BJ (cell line): ENCODE measurements around the gene SGIP1. TPM values are rescaled to one million over a fixed set of nuclear protein-coding genes. Genes with fewer than 3 reads are reported as not detected.
A peak's percentile ranks its signal among the peaks of the same experiment; 100 is the strongest.

ENCODE experiments used
- CTCF ChIA-PET: fragments of 350-600 bp; formaldehyde crosslinking; extraction: SDS; loops from one replicate; lab custom pipeline; 2021; ENCODE audit warnings: antibody characterized with exemption, inconsistent platforms; lab: Yijun Ruan, JAX
- POLR2A ChIA-PET: fragments of 300-600 bp; sonication (Branson Sonifier 250); formaldehyde crosslinking; extraction: SDS; loops from one replicate; lab custom pipeline; 2021; ENCODE audit warnings: antibody characterized with exemption; lab: Charles Lee
- DNase-seq: peaks from one replicate; pipeline ENCODE4 v3.0.0-alpha.2; 2011; ENCODE audit warnings: low read depth
- H3K27me3 ChIP-seq: 2 replicates; pipeline ENCODE4 v1.6.0; 2011; ENCODE audit warnings: low read length; ENCODE audit not compliant: control insufficient read depth, insufficient read depth
- H3K36me3 ChIP-seq: 2 replicates; pipeline ENCODE4 v1.5.1; 2011; ENCODE audit warnings: low read length; ENCODE audit not compliant: control insufficient read depth, insufficient read depth
- H3K4me3 ChIP-seq: 2 replicates; pipeline ENCODE4 v1.5.1; 2011; ENCODE audit warnings: low read depth, mild to moderate bottlenecking, control low read depth, low read length
- CTCF ChIP-seq: IDR thresholded peaks from 2 replicates; pipeline ENCODE4 v1.5.1; 2011; ENCODE audit warnings: low read depth, mild to moderate bottlenecking, control low read depth, inconsistent platforms, low read length, moderate library complexity; ENCODE audit not compliant: insufficient read depth
- polyA plus RNA-seq: library from polyadenylated mRNA; depleted of rRNA; stranded (reverse); fragments of >200 nt; gene quantifications from 2 replicates; pipeline ENCODE4 v1.2.3, GENCODE V29; 2011

SGIP1 gene
- polyA plus RNA-seq, 1 experiment: 49.4 TPM

GRCh38 chr1:66760506-66760905 lies 226.6 kb downstream of the SGIP1 start:
- DNase-seq: no peak

GRCh38 chr1:66761221-66761620 lies 227.3 kb downstream of the SGIP1 start:
- H3K27me3 ChIP-seq: no peaks in the 10 kb centered on the region
- ChIA-PET CTCF (interaction anchor here (0.6 to 7.6 kb wide), 5 partner anchors 8 to 452 kb away, joined by 3 to 58 read pairs (median 3); no protein-coding TSS in a partner anchor), POLR2A (no interaction called here)
- no peak overlapping the region for H3K4me3 ChIP-seq
- DNase-seq: no peak
- H3K36me3 ChIP-seq: no peaks in the 10 kb centered on the region
- TF ChIP-seq CTCF: peak; percentile 28; the same call in 1 of the 2 replicates

More at GRCh38 chr1:66760506-66760905, 226.6 kb downstream of the SGIP1 start:
- TF ChIP-seq CTCF: no peak
- H3K27me3 ChIP-seq: no peaks in the 10 kb centered on the region
- no peaks in the 10 kb centered on the region for H3K36me3 ChIP-seq
- ChIA-PET POLR2A (no interaction called here), CTCF (interaction anchor here (0.7 to 7.6 kb wide), 3 partner anchors 244 to 452 kb away, joined by 3 to 58 read pairs (median 8); no protein-coding TSS in a partner anchor)
- no peak overlapping the region for H3K4me3 ChIP-seq

- Histone ChIP-seq H3K27me3 (no peaks in the 10 kb centered on the region), H3K4me3 (no peak overlapping the region), H3K36me3 (no peaks in the 10 kb centered on the region)
- ChIA-PET POLR2A (no interaction called here), CTCF (interaction anchor here (0.7 to 7.6 kb wide), 11 partner anchors 9 to 732 kb away, joined by 3 to 58 read pairs (median 4); no protein-coding TSS in a partner anchor)
- DNase-seq: no peak
- peak; percentile 70 for TF ChIP-seq CTCF
Observed at GRCh38 chr1:66764994-66765578, 231.1 kb downstream of the SGIP1 start.

- Histone ChIP-seq H3K4me3 (no peak overlapping the region), H3K36me3 (no peaks in the 10 kb centered on the region), H3K27me3 (no peaks in the 10 kb centered on the region)
- CTCF ChIA-PET: interaction anchor here (0.8 to 7.6 kb wide), 2 partner anchors 42 to 445 kb away, joined by 3 to 58 read pairs; no protein-coding TSS in a partner anchor
- no peak for TF ChIP-seq CTCF
- no peak for DNase-seq
- POLR2A ChIA-PET: interaction anchor here (0.7 kb wide), 1 partner anchor 168 kb away, joined by 3 read pairs; no protein-coding TSS in a partner anchor
Observed at GRCh38 chr1:66767626-66768025, 233.7 kb downstream of the SGIP1 start.

GRCh38 chr1:66768965-66769364 lies 235.0 kb downstream of the SGIP1 start:
- no peaks in the 10 kb centered on the region for H3K27me3 ChIP-seq
- no peak overlapping the region for H3K4me3 ChIP-seq
- no peak for TF ChIP-seq CTCF
- no peak for DNase-seq
- ChIA-PET CTCF (interaction anchor here (1.3 to 1.5 kb wide), 2 partner anchors 11 to 442 kb away, joined by 3 to 5 read pairs; no protein-coding TSS in a partner anchor), POLR2A (no interaction called here)
- H3K36me3 ChIP-seq: no peaks in the 10 kb centered on the region
